GM12892 (cell line): ENCODE measurements around the gene ERBB4.

ENCODE experiments used
- DNase-seq: peaks from one replicate; pipeline ENCODE4 v3.0.0; 2011; ENCODE audit not compliant: insufficient read length
- FAIRE-seq: peaks from 2 replicates; lab custom pipeline; 2011; peaks lifted over from hg19 to GRCh38; lab: Jason Lieb, UNC
- POLR2A ChIP-seq: IDR thresholded peaks from 2 replicates; pipeline ENCODE4 v1.6.1; 2011; ENCODE audit warnings: low read depth, low read length, control low read depth
- POLR2AphosphoS5 ChIP-seq: IDR thresholded peaks from 2 replicates; pipeline ENCODE4 v1.6.1; 2011; ENCODE audit warnings: low read depth, low read length, control low read depth
- TAF1 ChIP-seq: IDR thresholded peaks from 2 replicates; pipeline ENCODE4 v1.6.1; 2011; ENCODE audit warnings: low read depth, mild to moderate bottlenecking, control low read depth, low read length, borderline replicate concordance

The ERBB4 gene

DNA sequence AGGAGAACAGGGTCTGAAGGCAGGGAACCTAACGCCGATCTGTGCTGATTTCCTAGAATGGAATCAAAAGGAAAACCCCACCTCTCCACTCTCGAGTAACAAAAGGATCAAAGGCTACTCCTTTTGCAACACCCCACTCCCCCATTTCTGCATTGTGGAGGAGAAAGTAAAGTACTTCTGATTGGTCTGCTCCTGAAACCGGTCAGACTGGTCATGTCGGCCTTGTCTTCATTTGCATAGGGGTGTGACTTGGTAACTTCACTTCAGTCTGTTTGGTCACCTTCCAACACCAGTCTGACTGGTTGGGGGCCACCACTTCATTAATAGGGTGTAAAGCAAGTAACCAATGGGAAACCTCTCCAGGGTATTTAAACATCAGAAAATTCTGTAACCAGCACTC, 771.9 kb downstream of the ERBB4 start:
- DNase-seq (no peak), FAIRE-seq (no peak)
- TF ChIP-seq POLR2AphosphoS5 (no peak), POLR2A (no peak), TAF1 (no peak)

DNA sequence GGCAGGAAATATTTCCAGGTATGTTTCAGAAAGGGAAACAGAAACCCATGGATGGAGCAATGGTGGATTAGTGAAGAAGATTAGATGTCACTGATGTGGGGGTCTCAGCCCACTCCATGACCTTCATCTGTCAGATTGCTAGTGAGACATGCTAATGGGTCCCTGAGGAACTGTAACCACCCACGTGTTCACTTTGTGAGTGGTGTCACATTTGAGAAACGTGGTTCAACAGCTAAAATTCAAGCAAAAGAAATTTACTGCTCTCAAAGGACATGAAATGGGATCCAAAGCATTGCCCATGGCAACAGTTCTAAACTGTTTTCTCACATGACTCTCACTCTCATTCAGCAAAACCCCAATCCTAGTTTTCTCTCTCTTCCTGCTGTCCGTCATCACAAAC, 776.1 kb downstream of the ERBB4 start:
- TF ChIP-seq POLR2AphosphoS5 (no peak), TAF1 (no peak), POLR2A (no peak)
- DNase-seq (no peak), FAIRE-seq (no peak)

DNA sequence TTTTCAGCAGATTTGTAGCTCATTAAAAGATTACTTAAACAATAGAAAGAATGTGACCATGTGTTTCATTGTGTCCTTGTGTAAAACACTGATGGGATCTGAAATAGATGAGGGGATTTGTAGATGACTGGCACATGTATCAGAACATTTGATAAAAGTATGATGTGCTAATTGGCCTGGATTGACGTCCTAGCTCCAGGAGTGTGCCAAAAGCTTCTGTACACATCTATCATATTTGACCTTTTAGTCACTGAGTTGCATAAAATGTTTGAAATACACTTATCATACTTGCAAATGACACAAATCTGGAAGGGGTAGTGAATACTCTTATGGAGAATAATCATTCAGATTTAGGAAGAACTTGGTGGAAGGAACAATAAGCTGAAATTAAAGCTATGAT, 778.5 kb downstream of the ERBB4 start:
- FAIRE-seq: no peak
- no peak for DNase-seq
- no peak for TF ChIP-seq POLR2A
- no peak for TF ChIP-seq TAF1
- TF ChIP-seq POLR2AphosphoS5: no peak

DNA sequence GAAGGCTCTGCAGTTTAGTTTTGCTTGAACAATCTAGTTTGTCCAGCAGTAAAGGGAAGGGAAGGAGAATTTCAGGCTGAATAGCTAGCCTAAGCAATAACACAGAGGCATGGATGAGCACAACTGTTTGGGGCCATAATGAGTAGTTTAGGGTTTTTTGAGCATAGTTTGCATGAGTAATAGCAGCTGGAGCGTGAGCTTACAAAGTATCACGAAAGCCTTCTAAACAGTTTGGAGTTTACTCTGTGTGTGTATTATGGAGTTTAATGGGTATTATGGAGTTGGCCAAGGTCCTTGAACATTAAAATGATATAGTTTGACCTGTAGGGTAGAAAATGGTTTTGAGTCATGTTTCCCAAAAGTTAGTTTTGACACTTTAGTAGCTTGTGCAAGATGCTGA, 782.3 kb downstream of the ERBB4 start:
- no peak for TF ChIP-seq POLR2A
- TF ChIP-seq POLR2AphosphoS5: no peak
- no peak for TF ChIP-seq TAF1
- no peak for DNase-seq
- FAIRE-seq: no peak

DNA sequence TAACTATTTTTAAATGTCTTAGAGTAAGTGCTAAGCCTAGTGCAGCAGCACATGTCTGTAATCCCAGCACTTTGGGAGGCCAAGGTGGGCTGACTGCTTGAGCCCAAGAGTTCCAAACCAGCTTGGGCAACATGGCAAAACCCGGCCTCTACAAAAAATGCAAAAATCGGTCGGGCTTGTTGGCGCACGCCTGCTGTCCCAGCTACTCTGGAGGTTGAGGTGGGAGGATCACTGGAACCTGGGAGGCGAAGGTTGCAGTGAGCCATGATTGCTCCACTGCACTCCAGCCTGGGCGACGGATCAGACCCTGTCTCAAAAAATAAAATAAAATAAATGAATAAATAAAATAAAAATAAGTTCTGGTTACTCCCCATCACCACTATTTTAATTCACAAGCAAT, 783.4 kb downstream of the ERBB4 start:
- FAIRE-seq (no peak), DNase-seq (no peak)
- TF ChIP-seq TAF1 (no peak), POLR2AphosphoS5 (no peak), POLR2A (no peak)

DNA sequence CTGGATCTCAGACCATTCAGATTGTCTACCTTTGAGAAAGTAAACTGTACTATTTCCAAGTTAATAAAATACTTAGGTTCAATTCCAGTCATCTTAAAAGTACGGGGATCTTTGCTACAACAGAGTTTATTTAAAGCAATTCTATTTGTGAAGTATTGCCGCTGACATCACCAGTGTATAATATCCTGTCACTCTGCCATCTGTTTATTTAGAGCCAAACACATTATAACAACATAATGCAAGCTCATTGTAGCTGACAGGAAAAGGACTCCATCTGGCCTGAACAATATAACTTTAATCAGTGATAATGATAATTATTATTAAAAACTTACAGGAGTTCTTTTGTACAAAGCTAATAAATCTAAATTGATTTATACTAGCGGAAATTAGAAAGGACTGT, 786.8 kb downstream of the ERBB4 start:
- DNase-seq: no peak
- no peak for FAIRE-seq
- TF ChIP-seq TAF1: no peak
- TF ChIP-seq POLR2A: no peak
- no peak for TF ChIP-seq POLR2AphosphoS5

DNA sequence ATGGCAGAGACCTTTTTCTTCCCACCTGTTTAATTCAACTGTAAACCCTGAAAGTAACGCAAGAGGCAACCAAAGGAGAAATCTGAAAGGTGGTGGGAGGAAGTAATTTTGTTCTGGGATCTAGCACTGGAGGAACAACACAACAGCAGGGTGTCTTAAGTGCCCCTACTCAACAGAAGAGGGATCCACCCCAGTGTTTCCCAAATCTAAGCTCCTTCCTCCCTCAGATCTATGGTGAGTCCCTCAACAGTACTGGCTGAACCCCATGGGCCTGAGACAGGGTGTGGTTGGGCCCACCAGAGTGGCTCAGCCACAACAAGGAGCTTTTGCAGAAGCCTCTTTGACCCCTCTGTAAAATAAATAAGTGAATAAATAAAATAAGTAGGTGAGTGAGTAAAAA, 790.3 kb downstream of the ERBB4 start:
- FAIRE-seq (no peak), DNase-seq (no peak)
- TF ChIP-seq TAF1 (no peak), POLR2A (no peak), POLR2AphosphoS5 (no peak)

DNA sequence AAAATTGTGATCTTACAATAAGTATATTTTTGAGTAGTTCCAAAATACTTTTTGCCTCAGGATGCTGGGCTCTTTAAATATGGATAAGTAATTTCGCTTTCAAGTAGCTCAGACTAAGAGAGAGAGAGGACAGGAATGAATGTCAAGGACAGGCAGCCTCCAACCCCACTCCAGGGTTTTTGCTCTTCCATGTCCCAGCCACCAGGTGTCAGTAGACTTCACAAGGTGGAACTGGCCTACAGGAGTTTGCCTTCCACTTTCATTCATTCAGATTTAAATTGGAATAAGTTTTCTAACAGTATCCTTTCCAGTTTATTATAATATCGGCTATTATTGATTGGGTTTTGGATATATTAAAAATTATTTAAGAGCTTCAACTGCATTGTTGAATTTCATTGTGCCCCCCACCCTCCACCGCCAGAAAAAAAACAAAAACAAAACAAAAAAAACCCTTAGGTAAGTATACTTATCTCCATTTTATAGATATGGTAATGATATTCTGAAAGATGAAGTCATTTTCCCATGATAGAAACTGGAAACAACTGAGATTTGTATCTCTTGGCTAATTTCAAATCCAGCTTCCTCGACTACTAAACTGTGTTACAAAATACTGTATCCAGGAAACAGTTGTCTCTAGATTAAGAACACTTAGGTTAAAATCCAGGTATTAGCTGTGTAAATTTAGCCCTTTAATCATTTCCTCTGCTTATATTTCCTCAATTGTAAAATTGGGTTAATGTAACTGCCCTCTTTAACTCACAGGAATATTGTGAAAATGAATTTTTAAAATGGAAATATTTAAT, 793.1 kb downstream of the ERBB4 start:
- FAIRE-seq: peak; percentile 89
- peak; percentile 13 for DNase-seq
- no peak for TF ChIP-seq TAF1
- no peak for TF ChIP-seq POLR2A
- TF ChIP-seq POLR2AphosphoS5: no peak

DNA sequence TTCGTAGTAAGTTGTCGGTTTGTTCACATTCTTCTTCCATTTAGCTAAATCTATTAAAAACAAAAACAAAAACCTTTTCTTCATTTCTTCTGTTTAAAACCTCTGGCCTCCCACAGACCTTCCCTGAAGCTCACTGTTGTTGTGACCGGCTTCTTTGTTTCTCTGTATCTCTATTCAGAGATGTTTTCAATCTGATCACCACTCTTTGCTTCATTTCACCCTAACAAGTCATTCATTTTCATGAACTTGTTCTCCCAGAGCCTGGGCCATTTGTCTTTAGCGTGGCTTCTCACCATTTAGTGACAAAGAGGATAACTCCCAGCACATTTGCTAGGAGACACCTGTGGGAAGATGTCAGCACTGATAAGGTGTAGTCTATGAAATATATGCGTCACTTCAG, 794.2 kb downstream of the ERBB4 start:
- DNase-seq: no peak
- no peak for FAIRE-seq
- TF ChIP-seq POLR2AphosphoS5 (no peak), TAF1 (no peak), POLR2A (no peak)

DNA sequence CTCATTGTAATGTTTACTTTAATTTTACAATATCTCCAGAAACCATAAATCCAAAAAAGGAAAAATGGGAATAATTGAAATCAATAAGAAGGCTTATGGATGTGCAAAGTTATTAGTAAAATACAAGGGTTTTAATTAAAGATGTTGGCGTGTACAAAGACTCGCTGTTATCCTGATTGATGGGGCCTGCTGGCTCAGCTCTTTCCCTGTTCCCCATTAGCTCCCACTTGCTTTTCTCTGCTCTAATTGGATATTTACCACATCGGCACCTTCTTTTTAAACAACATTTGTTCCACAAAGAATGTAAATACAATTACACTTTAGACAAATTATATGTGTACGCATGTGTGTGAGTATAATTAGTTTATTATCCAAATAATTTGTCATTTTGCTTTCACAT, 796.6 kb downstream of the ERBB4 start:
- no peak for FAIRE-seq
- no peak for TF ChIP-seq POLR2A
- no peak for TF ChIP-seq POLR2AphosphoS5
- no peak for TF ChIP-seq TAF1
- no peak for DNase-seq

DNA sequence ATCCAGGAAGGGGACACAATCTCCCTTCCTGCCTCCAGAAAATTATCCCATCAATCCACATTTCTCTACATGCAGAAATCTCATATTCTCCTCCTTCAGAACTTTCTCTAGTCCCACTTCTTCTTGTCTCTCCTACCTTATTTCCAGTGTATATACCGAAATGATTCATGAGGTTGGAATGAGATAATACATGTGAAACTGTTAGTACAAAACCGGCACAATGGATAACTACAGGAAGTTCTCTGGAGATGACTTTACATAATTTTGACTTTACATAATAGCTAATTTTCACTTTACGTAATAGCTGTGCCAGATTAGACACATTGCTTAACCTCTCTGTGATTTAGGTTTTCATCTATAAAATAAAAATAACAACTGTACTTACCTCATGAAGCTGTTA, 801.3 kb downstream of the ERBB4 start:
- DNase-seq: no peak
- no peak for FAIRE-seq

DNA sequence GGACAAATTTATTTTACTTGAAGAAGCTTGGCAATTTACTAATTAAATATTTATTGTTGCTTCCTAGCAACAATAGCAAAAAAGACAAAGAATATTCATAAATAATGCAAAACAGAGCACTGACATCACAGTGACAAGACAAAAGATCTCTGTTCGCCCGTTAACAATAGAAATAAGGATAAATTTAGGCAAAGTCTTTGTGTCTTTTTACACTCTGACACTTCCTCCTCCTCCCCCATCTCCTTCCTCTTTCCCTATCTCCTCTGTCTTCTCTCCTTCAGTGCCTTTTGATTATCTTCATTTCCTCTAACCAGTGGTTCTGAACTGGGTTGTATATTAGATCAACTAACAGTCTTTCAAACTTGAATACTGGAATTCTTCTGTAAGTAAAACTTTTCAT, 808.4 kb downstream of the ERBB4 start:
- FAIRE-seq (no peak), DNase-seq (no peak)
- TF ChIP-seq POLR2AphosphoS5: no peak
- no peak for TF ChIP-seq POLR2A
- no peak for TF ChIP-seq TAF1

More for the DNA sequence above, 801.3 kb downstream of the ERBB4 start:
- TF ChIP-seq POLR2A: no peak
- no peak for TF ChIP-seq TAF1
- TF ChIP-seq POLR2AphosphoS5: no peak

DNA sequence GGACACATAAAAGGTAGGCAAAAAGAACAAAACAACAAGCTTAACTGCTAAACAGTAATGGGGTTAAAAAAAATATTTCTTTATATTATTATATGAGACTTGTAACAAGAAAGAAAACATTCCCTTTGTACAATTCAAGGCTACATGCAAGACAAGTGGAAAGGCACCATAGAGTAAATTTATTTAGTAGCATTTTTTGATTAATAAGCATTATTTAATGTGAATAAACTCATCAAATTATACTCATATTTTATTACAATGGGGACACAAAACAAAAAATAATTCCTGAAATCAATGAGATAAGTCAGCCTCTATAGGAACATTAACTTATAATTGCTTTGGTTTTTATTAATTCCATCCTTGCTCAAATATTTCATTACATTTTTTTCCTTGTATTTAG, 809.2 kb downstream of the ERBB4 start:
- TF ChIP-seq TAF1 (no peak), POLR2A (no peak), POLR2AphosphoS5 (no peak)
- no peak for DNase-seq
- FAIRE-seq: no peak

DNA sequence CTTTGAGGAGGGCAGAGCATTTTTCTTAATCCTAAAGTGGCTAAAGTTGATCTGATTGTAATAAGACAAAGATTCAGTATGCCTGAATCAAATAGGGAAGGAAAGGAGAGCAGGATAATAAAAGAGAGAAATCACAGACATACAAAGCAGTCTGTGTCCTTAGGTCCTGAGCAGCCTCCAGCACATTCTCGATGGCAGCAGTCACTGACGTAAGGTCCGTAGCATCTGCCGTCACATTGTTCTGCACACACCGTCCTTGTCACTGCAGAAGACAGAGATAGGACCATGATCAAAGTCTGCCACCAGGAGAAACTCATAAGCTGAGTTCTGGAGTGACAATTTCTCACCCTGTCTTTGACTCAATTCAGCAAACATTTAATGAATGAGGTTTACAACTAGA, 813.7 kb downstream of the ERBB4 start:
- FAIRE-seq: no peak
- TF ChIP-seq TAF1: no peak
- TF ChIP-seq POLR2A: no peak
- TF ChIP-seq POLR2AphosphoS5: no peak
- DNase-seq: no peak
